ENCODE measurements around the gene MYO3B. TPM values are rescaled to one million over a fixed set of nuclear protein-coding genes. Genes with fewer than 3 reads are reported as not detected.

MYO3B gene
- total RNA-seq, 1 experiment from 2014 or later = 0.50 TPM

DNA sequence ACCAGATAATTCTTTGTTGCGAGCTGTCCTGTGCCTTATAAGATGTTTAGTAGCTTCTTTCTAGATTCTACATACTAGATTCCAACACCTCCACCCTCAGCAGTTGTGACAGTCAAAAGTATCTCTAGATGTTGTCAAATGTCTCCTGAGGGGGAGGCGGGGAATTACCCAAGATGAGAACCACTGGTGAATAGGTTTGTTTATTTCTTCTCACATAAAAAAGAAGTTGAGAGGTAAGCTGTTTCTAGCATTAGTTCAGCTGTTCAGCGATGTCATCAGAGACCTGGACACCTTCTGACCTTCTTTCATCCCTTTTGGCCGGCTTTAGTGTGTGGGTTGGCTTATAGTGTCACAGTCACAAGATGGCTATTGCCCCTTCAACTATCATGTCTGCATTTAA lies 299.7 kb downstream of the MYO3B start (continued):
- TF ChIP-seq SMAD4 (CRISPR knock-in tag; IDR thresholded peaks at IDR 0.05) (no peak), ZNF263 (CRISPR knock-in tag; IDR thresholded peaks at IDR 0.05; ENCODE audit: low read depth) (no peak), NR3C1 (CRISPR knock-in tag; conservative IDR thresholded peaks at IDR 0.05; ENCODE audit: low read depth) (no peak)

DNA sequence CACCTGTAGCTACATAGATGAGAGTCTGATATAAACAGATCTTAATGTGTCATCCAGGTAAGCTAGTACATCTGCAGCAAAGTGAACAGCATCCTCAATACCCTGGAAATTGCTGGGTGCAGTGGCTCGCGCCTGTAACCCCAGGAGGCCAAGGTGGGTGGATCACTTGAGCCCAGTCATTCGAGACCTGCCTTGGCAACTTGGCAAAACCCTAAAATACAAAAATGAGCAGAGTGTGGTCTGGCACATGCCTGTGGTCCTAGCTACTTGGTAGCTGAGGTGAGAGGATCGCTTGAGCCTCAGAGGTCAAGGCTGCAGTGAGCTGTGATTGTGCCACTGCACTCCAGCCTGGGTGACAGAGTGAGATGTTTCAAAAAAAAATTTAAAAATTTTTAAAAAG lies 303.3 kb downstream of the MYO3B start:
- POLR2A ChIA-PET = no interaction called here
- Mint-ChIP-seq H3K27me3 (ENCODE audit: low read depth) (no peaks in the 10 kb centered on the region; the same call in 1 of the 2 replicates), H3K4me3 (no peak overlapping the region), H3K36me3 (no peaks in the 10 kb centered on the region; the same call in 1 of the 2 replicates), H3K4me1 (peaks cover 6% of the 10 kb centered on the region), H3K27ac (no peak overlapping the region), H3K9me3 (peaks cover 10% of the 10 kb centered on the region)
- ATAC-seq (no peak), DNase-seq (ENCODE audit: low spot score) (no peak)
- CTCF ChIA-PET = interaction anchor here (0.7 kb wide), 1 partner anchor 72 kb away, joined by 3 read pairs; no protein-coding TSS in a partner anchor
- no peak for TF ChIP-seq FOXK1 (CRISPR knock-in tag; IDR thresholded peaks at IDR 0.05)
- TF ChIP-seq, protein P1, sequence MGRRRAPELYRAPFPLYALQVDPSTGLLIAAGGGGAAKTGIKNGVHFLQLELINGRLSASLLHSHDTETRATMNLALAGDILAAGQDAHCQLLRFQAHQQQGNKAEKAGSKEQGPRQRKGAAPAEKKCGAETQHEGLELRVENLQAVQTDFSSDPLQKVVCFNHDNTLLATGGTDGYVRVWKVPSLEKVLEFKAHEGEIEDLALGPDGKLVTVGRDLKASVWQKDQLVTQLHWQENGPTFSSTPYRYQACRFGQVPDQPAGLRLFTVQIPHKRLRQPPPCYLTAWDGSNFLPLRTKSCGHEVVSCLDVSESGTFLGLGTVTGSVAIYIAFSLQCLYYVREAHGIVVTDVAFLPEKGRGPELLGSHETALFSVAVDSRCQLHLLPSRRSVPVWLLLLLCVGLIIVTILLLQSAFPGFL (CRISPR knock-in tag; IDR thresholded peaks at IDR 0.05; ENCODE audit: borderline replicate concordance) = no peak
- no peak for TF ChIP-seq IRF2 (CRISPR knock-in tag; IDR thresholded peaks at IDR 0.05; ENCODE audit: borderline replicate concordance, low read depth)
- TF ChIP-seq SMAD4 (CRISPR knock-in tag; IDR thresholded peaks at IDR 0.05) = no peak
- no peak for TF ChIP-seq ZBTB21 (CRISPR knock-in tag; IDR thresholded peaks at IDR 0.05; ENCODE audit: borderline replicate concordance)
- no peak for TF ChIP-seq NR2C2 (CRISPR knock-in tag; IDR thresholded peaks at IDR 0.05)
- no peak for TF ChIP-seq FOXP1 (CRISPR knock-in tag; IDR thresholded peaks at IDR 0.05; ENCODE audit: borderline replicate concordance)
- TF ChIP-seq, protein P2, sequence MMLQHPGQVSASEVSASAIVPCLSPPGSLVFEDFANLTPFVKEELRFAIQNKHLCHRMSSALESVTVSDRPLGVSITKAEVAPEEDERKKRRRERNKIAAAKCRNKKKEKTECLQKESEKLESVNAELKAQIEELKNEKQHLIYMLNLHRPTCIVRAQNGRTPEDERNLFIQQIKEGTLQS (CRISPR knock-in tag; conservative IDR thresholded peaks at IDR 0.05) = no peak
- no peak for TF ChIP-seq SP1 (CRISPR knock-in tag; conservative IDR thresholded peaks at IDR 0.05)
- TF ChIP-seq, protein P3, sequence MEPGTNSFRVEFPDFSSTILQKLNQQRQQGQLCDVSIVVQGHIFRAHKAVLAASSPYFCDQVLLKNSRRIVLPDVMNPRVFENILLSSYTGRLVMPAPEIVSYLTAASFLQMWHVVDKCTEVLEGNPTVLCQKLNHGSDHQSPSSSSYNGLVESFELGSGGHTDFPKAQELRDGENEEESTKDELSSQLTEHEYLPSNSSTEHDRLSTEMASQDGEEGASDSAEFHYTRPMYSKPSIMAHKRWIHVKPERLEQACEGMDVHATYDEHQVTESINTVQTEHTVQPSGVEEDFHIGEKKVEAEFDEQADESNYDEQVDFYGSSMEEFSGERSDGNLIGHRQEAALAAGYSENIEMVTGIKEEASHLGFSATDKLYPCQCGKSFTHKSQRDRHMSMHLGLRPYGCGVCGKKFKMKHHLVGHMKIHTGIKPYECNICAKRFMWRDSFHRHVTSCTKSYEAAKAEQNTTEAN (CRISPR knock-in tag; IDR thresholded peaks at IDR 0.05) = no peak
- no peak for TF ChIP-seq JAZF1 (CRISPR knock-in tag; IDR thresholded peaks at IDR 0.05)
- TF ChIP-seq, protein P4, sequence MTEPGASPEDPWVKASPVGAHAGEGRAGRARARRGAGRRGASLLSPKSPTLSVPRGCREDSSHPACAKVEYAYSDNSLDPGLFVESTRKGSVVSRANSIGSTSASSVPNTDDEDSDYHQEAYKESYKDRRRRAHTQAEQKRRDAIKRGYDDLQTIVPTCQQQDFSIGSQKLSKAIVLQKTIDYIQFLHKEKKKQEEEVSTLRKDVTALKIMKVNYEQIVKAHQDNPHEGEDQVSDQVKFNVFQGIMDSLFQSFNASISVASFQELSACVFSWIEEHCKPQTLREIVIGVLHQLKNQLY (CRISPR knock-in tag; IDR thresholded peaks at IDR 0.05) = no peak
- TF ChIP-seq, protein P5, sequence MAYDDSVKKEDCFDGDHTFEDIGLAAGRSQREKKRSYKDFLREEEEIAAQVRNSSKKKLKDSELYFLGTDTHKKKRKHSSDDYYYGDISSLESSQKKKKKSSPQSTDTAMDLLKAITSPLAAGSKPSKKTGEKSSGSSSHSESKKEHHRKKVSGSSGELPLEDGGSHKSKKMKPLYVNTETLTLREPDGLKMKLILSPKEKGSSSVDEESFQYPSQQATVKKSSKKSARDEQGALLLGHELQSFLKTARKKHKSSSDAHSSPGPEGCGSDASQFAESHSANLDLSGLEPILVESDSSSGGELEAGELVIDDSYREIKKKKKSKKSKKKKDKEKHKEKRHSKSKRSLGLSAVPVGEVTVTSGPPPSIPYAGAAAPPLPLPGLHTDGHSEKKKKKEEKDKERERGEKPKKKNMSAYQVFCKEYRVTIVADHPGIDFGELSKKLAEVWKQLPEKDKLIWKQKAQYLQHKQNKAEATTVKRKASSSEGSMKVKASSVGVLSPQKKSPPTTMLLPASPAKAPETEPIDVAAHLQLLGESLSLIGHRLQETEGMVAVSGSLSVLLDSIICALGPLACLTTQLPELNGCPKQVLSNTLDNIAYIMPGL (CRISPR knock-in tag; IDR thresholded peaks at IDR 0.05) = no peak
- TF ChIP-seq NFE2L1 (CRISPR knock-in tag; IDR thresholded peaks at IDR 0.05) = no peak
- TF ChIP-seq, protein P6, sequence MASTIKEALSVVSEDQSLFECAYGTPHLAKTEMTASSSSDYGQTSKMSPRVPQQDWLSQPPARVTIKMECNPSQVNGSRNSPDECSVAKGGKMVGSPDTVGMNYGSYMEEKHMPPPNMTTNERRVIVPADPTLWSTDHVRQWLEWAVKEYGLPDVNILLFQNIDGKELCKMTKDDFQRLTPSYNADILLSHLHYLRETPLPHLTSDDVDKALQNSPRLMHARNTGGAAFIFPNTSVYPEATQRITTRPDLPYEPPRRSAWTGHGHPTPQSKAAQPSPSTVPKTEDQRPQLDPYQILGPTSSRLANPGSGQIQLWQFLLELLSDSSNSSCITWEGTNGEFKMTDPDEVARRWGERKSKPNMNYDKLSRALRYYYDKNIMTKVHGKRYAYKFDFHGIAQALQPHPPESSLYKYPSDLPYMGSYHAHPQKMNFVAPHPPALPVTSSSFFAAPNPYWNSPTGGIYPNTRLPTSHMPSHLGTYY (CRISPR knock-in tag; IDR thresholded peaks at IDR 0.05) = no peak
- no peak for TF ChIP-seq PRRX2 (CRISPR knock-in tag; IDR thresholded peaks at IDR 0.05)
- TF ChIP-seq TP53 (CRISPR knock-in tag; IDR thresholded peaks at IDR 0.05) = no peak
- TF ChIP-seq, protein P7, sequence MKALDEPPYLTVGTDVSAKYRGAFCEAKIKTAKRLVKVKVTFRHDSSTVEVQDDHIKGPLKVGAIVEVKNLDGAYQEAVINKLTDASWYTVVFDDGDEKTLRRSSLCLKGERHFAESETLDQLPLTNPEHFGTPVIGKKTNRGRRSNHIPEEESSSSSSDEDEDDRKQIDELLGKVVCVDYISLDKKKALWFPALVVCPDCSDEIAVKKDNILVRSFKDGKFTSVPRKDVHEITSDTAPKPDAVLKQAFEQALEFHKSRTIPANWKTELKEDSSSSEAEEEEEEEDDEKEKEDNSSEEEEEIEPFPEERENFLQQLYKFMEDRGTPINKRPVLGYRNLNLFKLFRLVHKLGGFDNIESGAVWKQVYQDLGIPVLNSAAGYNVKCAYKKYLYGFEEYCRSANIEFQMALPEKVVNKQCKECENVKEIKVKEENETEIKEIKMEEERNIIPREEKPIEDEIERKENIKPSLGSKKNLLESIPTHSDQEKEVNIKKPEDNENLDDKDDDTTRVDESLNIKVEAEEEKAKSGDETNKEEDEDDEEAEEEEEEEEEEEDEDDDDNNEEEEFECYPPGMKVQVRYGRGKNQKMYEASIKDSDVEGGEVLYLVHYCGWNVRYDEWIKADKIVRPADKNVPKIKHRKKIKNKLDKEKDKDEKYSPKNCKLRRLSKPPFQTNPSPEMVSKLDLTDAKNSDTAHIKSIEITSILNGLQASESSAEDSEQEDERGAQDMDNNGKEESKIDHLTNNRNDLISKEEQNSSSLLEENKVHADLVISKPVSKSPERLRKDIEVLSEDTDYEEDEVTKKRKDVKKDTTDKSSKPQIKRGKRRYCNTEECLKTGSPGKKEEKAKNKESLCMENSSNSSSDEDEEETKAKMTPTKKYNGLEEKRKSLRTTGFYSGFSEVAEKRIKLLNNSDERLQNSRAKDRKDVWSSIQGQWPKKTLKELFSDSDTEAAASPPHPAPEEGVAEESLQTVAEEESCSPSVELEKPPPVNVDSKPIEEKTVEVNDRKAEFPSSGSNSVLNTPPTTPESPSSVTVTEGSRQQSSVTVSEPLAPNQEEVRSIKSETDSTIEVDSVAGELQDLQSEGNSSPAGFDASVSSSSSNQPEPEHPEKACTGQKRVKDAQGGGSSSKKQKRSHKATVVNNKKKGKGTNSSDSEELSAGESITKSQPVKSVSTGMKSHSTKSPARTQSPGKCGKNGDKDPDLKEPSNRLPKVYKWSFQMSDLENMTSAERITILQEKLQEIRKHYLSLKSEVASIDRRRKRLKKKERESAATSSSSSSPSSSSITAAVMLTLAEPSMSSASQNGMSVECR (CRISPR knock-in tag; IDR thresholded peaks at IDR 0.05; ENCODE audit: borderline replicate concordance) = no peak

Data from WTC11 (cell line).